ENCODE results near the gene MAP4K5. TPM values are rescaled to one million over a fixed set of nuclear protein-coding genes. Genes with fewer than 3 reads are reported as not detected.

MAP4K5 gene
- total RNA-seq, 1 experiment from 2014 or later: 39.1 TPM

- DNase-seq (ENCODE audit: low read depth, low spot score): no peak
- Histone ChIP-seq H3K27ac (ENCODE audit: low read depth, low read length) (no peak overlapping the region), H3K4me3 (replicated peaks in 1 of 2; ENCODE audit: low read depth in 1 of 2, low read length in 2 of 2) (no peak overlapping the region), H3K4me1 (ENCODE audit: control insufficient read depth in 1 of 2, insufficient read depth in 2 of 2, low read length in 2 of 2) (peaks cover 10 to 28% of the 10 kb centered on the region in 2 experiments), H2AFZ (ENCODE audit: low read depth, low read length, poor library complexity, severe bottlenecking) (no peak overlapping the region), H3K27me3 (ENCODE audit: insufficient read depth, low read length) (no peaks in the 10 kb centered on the region), H3K4me2 (ENCODE audit: low read length) (no peak overlapping the region), H3K9me3 (ENCODE audit: control insufficient read depth in 1 of 2, insufficient read depth in 1 of 2, low read depth in 1 of 2, low read length in 2 of 2) (no peaks in the 10 kb centered on the region), H3K9ac (ENCODE audit: low read length) (no peak overlapping the region), H4K20me1 (ENCODE audit: insufficient read depth) (no peaks in the 10 kb centered on the region), H3K9me2 (ENCODE audit: insufficient read depth) (no peaks in the 10 kb centered on the region), H3K36me3 (ENCODE audit: control insufficient read depth in 1 of 2, insufficient read depth in 2 of 2, low read length in 2 of 2) (no peaks in the 10 kb centered on the region), H3K79me2 (ENCODE audit: insufficient read depth, low read length) (no peaks in the 10 kb centered on the region)
- RAD21 ChIA-PET (ENCODE audit: low non-redundant PET in 1 of 2, low total read pairs in 2 of 2, uncharacterized antibody in 2 of 2, unreplicated experiment in 2 of 2): no interaction called here
- BruUV-seq (replicated peaks): no TSS peak
- POLR2A ChIA-PET: no interaction called here
- CTCF ChIA-PET: no interaction called here
- TF ChIP-seq POLR2A (IDR thresholded peaks at IDR 0.05; ENCODE audit: borderline replicate concordance, extremely low read depth, insufficient read depth, insufficient read length) (no peak), ATF3 (IDR thresholded peaks at IDR 0.05) (no peak), ZFX (IDR thresholded peaks at IDR 0.05) (no peak), SP1 (IDR thresholded peaks at IDR 0.05; ENCODE audit: low read depth) (no peak), POLR2AphosphoS5 (IDR thresholded peaks at IDR 0.05; ENCODE audit: low read depth, low read length) (no peak), REST (IDR thresholded peaks at IDR 0.05; ENCODE audit: low read depth) (no peak), TCF7L2 (IDR thresholded peaks at IDR 0.05; ENCODE audit: borderline replicate concordance, extremely low read depth, insufficient read depth, insufficient read length) (no peak), ZNF274 (IDR thresholded peaks at IDR 0.05; ENCODE audit: low read depth, low read length) (no peak), YY1 (IDR thresholded peaks at IDR 0.05; ENCODE audit: extremely low read depth, insufficient replicate concordance, low read depth, low read length) (no peak), RAD21 (IDR thresholded peaks at IDR 0.05; ENCODE audit: low read depth) (no peak), SRF (IDR thresholded peaks at IDR 0.05; ENCODE audit: low read depth) (no peak), FOSL1 (IDR thresholded peaks at IDR 0.05; ENCODE audit: low read depth) (no peak), EGR1 (IDR thresholded peaks at IDR 0.05; ENCODE audit: low read depth) (no peak)
- intact Hi-C loops (cut with micrococcal nuclease): no loop called here
- ATAC-seq: no peak
Measured at GRCh38 chr14:50400461-50400860, 131.9 kb downstream of the MAP4K5 start.
